Neutrophil (primary cell): ENCODE measurements around the gene THSD4.

Experiments used
- H3K27ac ChIP-seq: fragments of 200-600 bp; sonication (generic); 2 replicates; pipeline ENCODE4 v1.5.1; 2016; ENCODE audit warnings: mild to moderate bottlenecking, moderate library complexity
- H3K27me3 ChIP-seq: fragments of 200-600 bp; sonication (generic); 2 replicates; pipeline ENCODE4 v1.6.0; 2016; ENCODE audit warnings: mild to moderate bottlenecking
- H3K36me3 ChIP-seq: fragments of 200-600 bp; sonication (generic); 2 replicates; pipeline ENCODE4 v1.5.1; 2017
- H3K4me1 ChIP-seq, 2 experiments: fragments of 200-600 bp in 1 of 2; sonication (generic) in 1 of 2; 1 replicate in 1 of 2; 2 replicates in 1 of 2; pipeline versions ENCODE4 v1.5.1 to v1.6.1; 2013 to 2016; ENCODE audit warnings: low read depth in 1 of 2, low read length in 1 of 2, mild to moderate bottlenecking in 1 of 2, moderate library complexity in 1 of 2; ENCODE audit not compliant: control insufficient read depth in 1 of 2, insufficient read depth in 1 of 2
- H3K4me3 ChIP-seq, 2 experiments: fragments of 200-600 bp in 1 of 2; sonication (generic) in 1 of 2; 1 replicate in 1 of 2; 2 replicates in 1 of 2; pipeline ENCODE4 v1.5.1; 2013 to 2016; ENCODE audit warnings: low read depth in 1 of 2, low read length in 1 of 2, mild to moderate bottlenecking in 1 of 2, moderate library complexity in 1 of 2
- H3K9me3 ChIP-seq: fragments of 200-600 bp; sonication (generic); 2 replicates; pipeline ENCODE4 v1.5.1; 2016
- CTCF ChIP-seq: fragments of 200-600 bp; sonication (generic); IDR thresholded peaks from 2 replicates; pipeline ENCODE4 v1.5.1; 2016; ENCODE audit warnings: antibody characterized with exemption

The THSD4 gene

GRCh38 chr15:71706461-71707229, 591.4 kb downstream of the THSD4 start:
- peaks cover 20% of the 10 kb centered on the region for H3K27me3 ChIP-seq
- no peak overlapping the region for H3K4me3 ChIP-seq
- no peaks in the 10 kb centered on the region for H3K4me1 ChIP-seq
- no peak overlapping the region for H3K27ac ChIP-seq
- H3K9me3 ChIP-seq = no peaks in the 10 kb centered on the region
- no peaks in the 10 kb centered on the region for H3K36me3 ChIP-seq
- no peak for TF ChIP-seq CTCF

- Histone ChIP-seq H3K4me1 (no peaks in the 10 kb centered on the region), H3K27me3 (peaks cover 19% of the 10 kb centered on the region), H3K36me3 (no peaks in the 10 kb centered on the region), H3K4me3 (no peak overlapping the region), H3K9me3 (no peaks in the 10 kb centered on the region), H3K27ac (no peak overlapping the region)
- TF ChIP-seq CTCF = no peak
Measured at GRCh38 chr15:71707230-71708050, 592.2 kb downstream of the THSD4 start.

GRCh38 chr15:71708051-71708429, 592.8 kb downstream of the THSD4 start:
- H3K9me3 ChIP-seq = no peaks in the 10 kb centered on the region
- TF ChIP-seq CTCF = no peak
- H3K36me3 ChIP-seq = no peaks in the 10 kb centered on the region
- H3K4me3 ChIP-seq = no peak overlapping the region
- peaks cover 24% of the 10 kb centered on the region for H3K27me3 ChIP-seq
- H3K27ac ChIP-seq = no peak overlapping the region
- no peaks in the 10 kb centered on the region for H3K4me1 ChIP-seq

GRCh38 chr15:71708741-71709140, 593.5 kb downstream of the THSD4 start:
- H3K36me3 ChIP-seq = no peaks in the 10 kb centered on the region
- no peak for TF ChIP-seq CTCF
- H3K9me3 ChIP-seq = no peaks in the 10 kb centered on the region
- H3K4me3 ChIP-seq = no peak overlapping the region
- H3K4me1 ChIP-seq = no peaks in the 10 kb centered on the region
- no peak overlapping the region for H3K27ac ChIP-seq
- peaks cover 30% of the 10 kb centered on the region for H3K27me3 ChIP-seq

- peaks cover 30% of the 10 kb centered on the region for H3K27me3 ChIP-seq
- H3K27ac ChIP-seq = no peak overlapping the region
- H3K36me3 ChIP-seq = no peaks in the 10 kb centered on the region
- H3K4me3 ChIP-seq = no peak overlapping the region
- no peaks in the 10 kb centered on the region for H3K4me1 ChIP-seq
- TF ChIP-seq CTCF = no peak
- H3K9me3 ChIP-seq = no peaks in the 10 kb centered on the region
Measured at GRCh38 chr15:71709808-71710418, 594.6 kb downstream of the THSD4 start.
